NCI-H1048 (cell line): ENCODE results near the gene WDR83.
A peak's percentile ranks its signal among the peaks of the same experiment; 100 is the strongest.
"Not testable (repeated sequence)": the region's sequence is repeated elsewhere in the genome, so short reads cannot be mapped to it uniquely, and the experiment has no call there.

Experiments
- DNase-seq: peaks from one replicate; lab custom pipeline; 2025; lab: John Stamatoyannopoulos, UW

The WDR83 gene

GRCh38 chr19:12655546-12655945 lies 11.1 kb upstream of the WDR83 start:
- no peak for DNase-seq

- DNase-seq: no peak
Observed at GRCh38 chr19:12656899-12657571, 9.6 kb upstream of the WDR83 start.

- no peak for DNase-seq
Observed at GRCh38 chr19:12657966-12658365, 8.6 kb upstream of the WDR83 start.

GRCh38 chr19:12660980-12661379 lies 5.6 kb upstream of the WDR83 start:
- DNase-seq: no peak

GRCh38 chr19:12664406-12665280 lies 2.0 kb upstream of the WDR83 start:
- DNase-seq: no peak

- no peak for DNase-seq
Observed at GRCh38 chr19:12665281-12665573, 1.4 kb upstream of the WDR83 start.

GRCh38 chr19:12665671-12666264 lies 839 bp upstream of the WDR83 start:
- no peak for DNase-seq

- DNase-seq: no peak
Observed at GRCh38 chr19:12667731-12668302, 1.2 kb downstream of the WDR83 start.

- DNase-seq: no peak
Observed at GRCh38 chr19:12668346-12668745, 1.7 kb downstream of the WDR83 start.

- DNase-seq: no peak
Observed at GRCh38 chr19:12668932-12669269, 2.3 kb downstream of the WDR83 start.

- peak; percentile 44 for DNase-seq
Observed at GRCh38 chr19:12669270-12670158, 2.9 kb downstream of the WDR83 start.

- DNase-seq: no peak
Observed at GRCh38 chr19:12670159-12670928, 3.7 kb downstream of the WDR83 start.

- no peak for DNase-seq
Observed at GRCh38 chr19:12672744-12673143, 6.1 kb downstream of the WDR83 start.

GRCh38 chr19:12675399-12675798 lies 8.8 kb downstream of the WDR83 start:
- no peak for DNase-seq

GRCh38 chr19:12675940-12676339 lies 9.3 kb downstream of the WDR83 start:
- DNase-seq: no peak

GRCh38 chr19:12676384-12676792 lies 9.8 kb downstream of the WDR83 start:
- DNase-seq: peak; percentile 63

GRCh38 chr19:12676928-12677327 lies 10.3 kb downstream of the WDR83 start:
- DNase-seq: no peak

- not testable (repeated sequence) for DNase-seq
Observed at GRCh38 chr19:12678039-12678438, 11.4 kb downstream of the WDR83 start.

- no peak for DNase-seq
Observed at GRCh38 chr19:12680034-12680433, 13.4 kb downstream of the WDR83 start.

- peak; percentile 94 for DNase-seq
Observed at GRCh38 chr19:12681074-12681987, 14.7 kb downstream of the WDR83 start, which contains the start of gene DHPS. Gene DHPS, minus strand, starts transcription at chr19:12681880. Its CDS starts 114 bp downstream, at chr19:12681766.
